ENCODE measurements around the gene LTB4R. TPM values are rescaled to one million over a fixed set of nuclear protein-coding genes. Genes with fewer than 3 reads are reported as not detected.
A peak's percentile ranks its signal among the peaks of the same experiment; 100 is the strongest.

Gene LTB4R
- total and polyA plus RNA-seq, 9 of the 15 experiments (the other 6 are each of a cell fraction or from before 2014, with no cell fraction given), result 0.38 to 10.5 (median 2.8) TPM

DNA sequence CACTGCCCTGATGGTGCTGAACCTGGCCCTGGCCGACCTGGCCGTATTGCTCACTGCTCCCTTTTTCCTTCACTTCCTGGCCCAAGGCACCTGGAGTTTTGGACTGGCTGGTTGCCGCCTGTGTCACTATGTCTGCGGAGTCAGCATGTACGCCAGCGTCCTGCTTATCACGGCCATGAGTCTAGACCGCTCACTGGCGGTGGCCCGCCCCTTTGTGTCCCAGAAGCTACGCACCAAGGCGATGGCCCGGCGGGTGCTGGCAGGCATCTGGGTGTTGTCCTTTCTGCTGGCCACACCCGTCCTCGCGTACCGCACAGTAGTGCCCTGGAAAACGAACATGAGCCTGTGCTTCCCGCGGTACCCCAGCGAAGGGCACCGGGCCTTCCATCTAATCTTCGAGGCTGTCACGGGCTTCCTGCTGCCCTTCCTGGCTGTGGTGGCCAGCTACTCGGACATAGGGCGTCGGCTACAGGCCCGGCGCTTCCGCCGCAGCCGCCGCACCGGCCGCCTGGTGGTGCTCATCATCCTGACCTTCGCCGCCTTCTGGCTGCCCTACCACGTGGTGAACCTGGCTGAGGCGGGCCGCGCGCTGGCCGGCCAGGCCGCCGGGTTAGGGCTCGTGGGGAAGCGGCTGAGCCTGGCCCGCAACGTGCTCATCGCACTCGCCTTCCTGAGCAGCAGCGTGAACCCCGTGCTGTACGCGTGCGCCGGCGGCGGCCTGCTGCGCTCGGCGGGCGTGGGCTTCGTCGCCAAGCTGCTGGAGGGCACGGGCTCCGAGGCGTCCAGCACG is 4.7 kb downstream of the LTB4R start (continued):
- TF ChIP-seq JUN (IDR thresholded peaks at IDR 0.05; ENCODE audit: borderline replicate concordance, low read depth, low read length) (no peak; the same call in 1 of the 2 replicates), JUN (CRISPR knock-in tag; IDR thresholded peaks at IDR 0.05; ENCODE audit: borderline replicate concordance) (no peak), HDAC8 (tag; IDR thresholded peaks at IDR 0.05) (peak; percentile 72; the same call in 1 of the 2 replicates), ZNF282 (CRISPR knock-in tag; IDR thresholded peaks at IDR 0.05) (0 out of 2 replicates have a peak, but pooled peaks have one; percentile 52), ETV1 (tag; conservative IDR thresholded peaks at IDR 0.05; ENCODE audit: low read depth) (peak; percentile 66), ZNF584 (CRISPR knock-in tag; IDR thresholded peaks at IDR 0.05; ENCODE audit: low read depth) (peak; percentile 81), NBN (IDR thresholded peaks at IDR 0.05; ENCODE audit: low read depth) (no peak), ZNF133 (CRISPR knock-in tag; IDR thresholded peaks at IDR 0.05) (no peak), ZNF143 (CRISPR knock-in tag; IDR thresholded peaks at IDR 0.05) (no peak), TRIM24 (IDR thresholded peaks at IDR 0.05) (0 out of 4 replicates have a peak, but pooled peaks of 1 of the 2 experiments have one; percentile 22), SNRNP70 (optimal IDR thresholded peaks at IDR 0.05; ENCODE audit: low read depth, low read length) (no peak), ZNF12 (CRISPR knock-in tag; IDR thresholded peaks at IDR 0.05) (peak; percentile 59; the same call in 1 of the 2 replicates), ZFX (CRISPR knock-in tag; IDR thresholded peaks at IDR 0.05) (peak; percentile 96)
- TF ChIP-seq, protein P1, sequence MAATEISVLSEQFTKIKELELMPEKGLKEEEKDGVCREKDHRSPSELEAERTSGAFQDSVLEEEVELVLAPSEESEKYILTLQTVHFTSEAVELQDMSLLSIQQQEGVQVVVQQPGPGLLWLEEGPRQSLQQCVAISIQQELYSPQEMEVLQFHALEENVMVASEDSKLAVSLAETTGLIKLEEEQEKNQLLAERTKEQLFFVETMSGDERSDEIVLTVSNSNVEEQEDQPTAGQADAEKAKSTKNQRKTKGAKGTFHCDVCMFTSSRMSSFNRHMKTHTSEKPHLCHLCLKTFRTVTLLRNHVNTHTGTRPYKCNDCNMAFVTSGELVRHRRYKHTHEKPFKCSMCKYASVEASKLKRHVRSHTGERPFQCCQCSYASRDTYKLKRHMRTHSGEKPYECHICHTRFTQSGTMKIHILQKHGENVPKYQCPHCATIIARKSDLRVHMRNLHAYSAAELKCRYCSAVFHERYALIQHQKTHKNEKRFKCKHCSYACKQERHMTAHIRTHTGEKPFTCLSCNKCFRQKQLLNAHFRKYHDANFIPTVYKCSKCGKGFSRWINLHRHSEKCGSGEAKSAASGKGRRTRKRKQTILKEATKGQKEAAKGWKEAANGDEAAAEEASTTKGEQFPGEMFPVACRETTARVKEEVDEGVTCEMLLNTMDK (IDR thresholded peaks at IDR 0.05; ENCODE audit: borderline replicate concordance, insufficient read depth, low read depth, low read length, poor library complexity, severe bottlenecking), result peak; percentile 15
- TF ChIP-seq, protein P2, sequence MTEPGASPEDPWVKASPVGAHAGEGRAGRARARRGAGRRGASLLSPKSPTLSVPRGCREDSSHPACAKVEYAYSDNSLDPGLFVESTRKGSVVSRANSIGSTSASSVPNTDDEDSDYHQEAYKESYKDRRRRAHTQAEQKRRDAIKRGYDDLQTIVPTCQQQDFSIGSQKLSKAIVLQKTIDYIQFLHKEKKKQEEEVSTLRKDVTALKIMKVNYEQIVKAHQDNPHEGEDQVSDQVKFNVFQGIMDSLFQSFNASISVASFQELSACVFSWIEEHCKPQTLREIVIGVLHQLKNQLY (CRISPR knock-in tag; conservative IDR thresholded peaks at IDR 0.05), result 0 out of 4 replicates have a peak, but pooled peaks of 1 of the 2 experiments have one; percentile 55
- TF ChIP-seq, protein P3, sequence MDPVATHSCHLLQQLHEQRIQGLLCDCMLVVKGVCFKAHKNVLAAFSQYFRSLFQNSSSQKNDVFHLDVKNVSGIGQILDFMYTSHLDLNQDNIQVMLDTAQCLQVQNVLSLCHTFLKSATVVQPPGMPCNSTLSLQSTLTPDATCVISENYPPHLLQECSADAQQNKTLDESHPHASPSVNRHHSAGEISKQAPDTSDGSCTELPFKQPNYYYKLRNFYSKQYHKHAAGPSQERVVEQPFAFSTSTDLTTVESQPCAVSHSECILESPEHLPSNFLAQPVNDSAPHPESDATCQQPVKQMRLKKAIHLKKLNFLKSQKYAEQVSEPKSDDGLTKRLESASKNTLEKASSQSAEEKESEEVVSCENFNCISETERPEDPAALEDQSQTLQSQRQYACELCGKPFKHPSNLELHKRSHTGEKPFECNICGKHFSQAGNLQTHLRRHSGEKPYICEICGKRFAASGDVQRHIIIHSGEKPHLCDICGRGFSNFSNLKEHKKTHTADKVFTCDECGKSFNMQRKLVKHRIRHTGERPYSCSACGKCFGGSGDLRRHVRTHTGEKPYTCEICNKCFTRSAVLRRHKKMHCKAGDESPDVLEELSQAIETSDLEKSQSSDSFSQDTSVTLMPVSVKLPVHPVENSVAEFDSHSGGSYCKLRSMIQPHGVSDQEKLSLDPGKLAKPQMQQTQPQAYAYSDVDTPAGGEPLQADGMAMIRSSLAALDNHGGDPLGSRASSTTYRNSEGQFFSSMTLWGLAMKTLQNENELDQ (CRISPR knock-in tag; IDR thresholded peaks at IDR 0.05; ENCODE audit: borderline replicate concordance), result 0 out of 2 replicates have a peak, but pooled peaks have one; percentile 43
- TF ChIP-seq, protein P4, sequence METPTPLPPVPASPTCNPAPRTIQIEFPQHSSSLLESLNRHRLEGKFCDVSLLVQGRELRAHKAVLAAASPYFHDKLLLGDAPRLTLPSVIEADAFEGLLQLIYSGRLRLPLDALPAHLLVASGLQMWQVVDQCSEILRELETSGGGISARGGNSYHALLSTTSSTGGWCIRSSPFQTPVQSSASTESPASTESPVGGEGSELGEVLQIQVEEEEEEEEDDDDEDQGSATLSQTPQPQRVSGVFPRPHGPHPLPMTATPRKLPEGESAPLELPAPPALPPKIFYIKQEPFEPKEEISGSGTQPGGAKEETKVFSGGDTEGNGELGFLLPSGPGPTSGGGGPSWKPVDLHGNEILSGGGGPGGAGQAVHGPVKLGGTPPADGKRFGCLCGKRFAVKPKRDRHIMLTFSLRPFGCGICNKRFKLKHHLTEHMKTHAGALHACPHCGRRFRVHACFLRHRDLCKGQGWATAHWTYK (CRISPR knock-in tag; IDR thresholded peaks at IDR 0.05), result peak; percentile 55; the same call in 1 of the 2 replicates
- TF ChIP-seq, protein P5, sequence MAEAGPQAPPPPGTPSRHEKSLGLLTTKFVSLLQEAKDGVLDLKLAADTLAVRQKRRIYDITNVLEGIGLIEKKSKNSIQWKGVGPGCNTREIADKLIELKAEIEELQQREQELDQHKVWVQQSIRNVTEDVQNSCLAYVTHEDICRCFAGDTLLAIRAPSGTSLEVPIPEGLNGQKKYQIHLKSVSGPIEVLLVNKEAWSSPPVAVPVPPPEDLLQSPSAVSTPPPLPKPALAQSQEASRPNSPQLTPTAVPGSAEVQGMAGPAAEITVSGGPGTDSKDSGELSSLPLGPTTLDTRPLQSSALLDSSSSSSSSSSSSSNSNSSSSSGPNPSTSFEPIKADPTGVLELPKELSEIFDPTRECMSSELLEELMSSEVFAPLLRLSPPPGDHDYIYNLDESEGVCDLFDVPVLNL (CRISPR knock-in tag; IDR thresholded peaks at IDR 0.05; ENCODE audit: low read depth), result 0 out of 2 replicates have a peak, but pooled peaks have one; percentile 46

All from K562 (cell line).